ENCODE data around the gene INPP5B. TPM values are rescaled to one million over a fixed set of nuclear protein-coding genes. Genes with fewer than 3 reads are reported as not detected.

INPP5B gene
- total and polyA plus RNA-seq, 9 donors = 9.1 to 14.2 (median 9.7) TPM

GRCh38 chr1:37931361-37932158, 15.3 kb downstream of the INPP5B start:
- Histone ChIP-seq H3K4me3 (ENCODE audit: low read length) (peak overlapping the region; percentile 69), H3K9me3 (replicated peaks; ENCODE audit: control insufficient read depth, low read depth, low read length) (no peaks in the 10 kb centered on the region), H3K27me3 (ENCODE audit: control insufficient read depth, insufficient read depth, low read length) (no peaks in the 10 kb centered on the region), H3K36me3 (ENCODE audit: control insufficient read depth, insufficient read depth, low read length) (peaks cover 17% of the 10 kb centered on the region), H3K27ac (ENCODE audit: low read length) (no peak overlapping the region), H3K4me1 (ENCODE audit: control insufficient read depth, insufficient read depth, low read length) (peaks cover 14% of the 10 kb centered on the region)
- DNase-seq = peak; percentile 98
- under 1% methylated on average over 65 of the region's 68 CpGs for WGBS (ENCODE audit: insufficient coverage)

DNA sequence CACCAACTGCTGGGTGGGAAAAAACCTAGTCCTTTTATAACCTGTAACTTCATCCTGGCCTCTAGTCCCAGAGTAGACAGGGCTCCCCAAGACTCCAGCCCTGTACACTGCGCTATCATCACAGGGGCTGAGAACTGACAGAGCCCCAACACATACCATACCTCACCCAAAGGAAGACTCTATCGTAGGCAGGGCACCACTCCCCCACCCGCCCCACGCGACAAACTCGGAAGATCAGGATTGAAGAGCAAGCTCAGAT, 15.8 kb downstream of the INPP5B start:
- Histone ChIP-seq H3K9me3 (replicated peaks; ENCODE audit: control insufficient read depth, low read depth, low read length) (no peaks in the 10 kb centered on the region), H3K27ac (ENCODE audit: low read length) (no peak overlapping the region), H3K27me3 (ENCODE audit: control insufficient read depth, insufficient read depth, low read length) (no peaks in the 10 kb centered on the region), H3K4me3 (ENCODE audit: low read length) (peak overlapping the region; percentile 68), H3K4me1 (ENCODE audit: control insufficient read depth, insufficient read depth, low read length) (peaks cover 16% of the 10 kb centered on the region), H3K36me3 (ENCODE audit: control insufficient read depth, insufficient read depth, low read length) (peaks cover 14% of the 10 kb centered on the region)
- WGBS (ENCODE audit: insufficient coverage) = 12% methylated on average over 6 of the region's 6 CpGs
- DNase-seq = no peak

DNA sequence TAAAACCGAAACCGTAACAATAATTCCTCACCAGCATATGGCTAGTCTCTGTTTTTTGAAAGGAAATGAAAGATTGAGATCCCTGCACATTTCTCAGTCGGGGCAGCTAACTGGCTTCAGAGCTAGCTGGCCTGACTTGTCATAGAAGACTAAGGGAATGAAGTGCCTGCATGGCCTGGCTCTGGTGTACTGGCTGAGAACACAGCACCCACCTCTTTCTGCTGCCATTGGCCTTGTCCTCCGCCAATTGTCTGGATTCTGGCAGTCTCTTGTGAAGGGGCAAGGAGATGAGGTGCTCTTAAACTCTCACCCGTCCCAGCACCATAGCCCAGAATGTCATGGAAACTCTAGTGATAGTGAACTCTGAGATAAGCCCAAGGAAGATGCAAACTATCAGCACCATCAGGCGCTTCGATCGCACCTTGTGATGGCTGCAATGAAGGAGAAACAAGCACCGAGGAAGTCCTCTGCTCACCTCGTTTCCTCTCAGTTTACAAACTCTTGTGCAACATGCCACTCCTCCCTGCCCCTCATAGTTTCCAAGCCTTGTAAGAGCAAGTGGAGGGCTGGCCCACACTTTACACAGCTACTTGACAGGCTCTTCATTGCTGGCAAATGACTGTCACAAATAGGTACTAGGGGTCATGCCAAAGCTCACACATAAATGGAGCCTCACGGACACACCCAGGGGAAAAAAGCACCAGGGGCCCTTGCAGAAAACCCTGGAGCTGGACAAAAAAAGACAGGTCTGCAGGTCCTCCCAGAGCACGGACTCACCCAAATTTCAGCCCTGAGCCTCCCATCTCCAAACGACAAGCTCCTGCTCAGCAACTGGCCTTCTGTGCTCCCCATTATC, 16.4 kb downstream of the INPP5B start:
- no peak overlapping the region for H3K27ac ChIP-seq (ENCODE audit: low read length)
- WGBS (ENCODE audit: insufficient coverage) = 60% methylated on average over 5 of the region's 13 CpGs
- DNase-seq = no peak
- H3K27me3 ChIP-seq (ENCODE audit: control insufficient read depth, insufficient read depth, low read length) = no peaks in the 10 kb centered on the region
- peak overlapping the region; percentile 68 for H3K4me3 ChIP-seq (ENCODE audit: low read length)
- H3K36me3 ChIP-seq (ENCODE audit: control insufficient read depth, insufficient read depth, low read length) = peaks cover 13% of the 10 kb centered on the region
- peaks cover 16% of the 10 kb centered on the region for H3K4me1 ChIP-seq (ENCODE audit: control insufficient read depth, insufficient read depth, low read length)
- H3K9me3 ChIP-seq (replicated peaks; ENCODE audit: control insufficient read depth, low read depth, low read length) = no peaks in the 10 kb centered on the region

DNA sequence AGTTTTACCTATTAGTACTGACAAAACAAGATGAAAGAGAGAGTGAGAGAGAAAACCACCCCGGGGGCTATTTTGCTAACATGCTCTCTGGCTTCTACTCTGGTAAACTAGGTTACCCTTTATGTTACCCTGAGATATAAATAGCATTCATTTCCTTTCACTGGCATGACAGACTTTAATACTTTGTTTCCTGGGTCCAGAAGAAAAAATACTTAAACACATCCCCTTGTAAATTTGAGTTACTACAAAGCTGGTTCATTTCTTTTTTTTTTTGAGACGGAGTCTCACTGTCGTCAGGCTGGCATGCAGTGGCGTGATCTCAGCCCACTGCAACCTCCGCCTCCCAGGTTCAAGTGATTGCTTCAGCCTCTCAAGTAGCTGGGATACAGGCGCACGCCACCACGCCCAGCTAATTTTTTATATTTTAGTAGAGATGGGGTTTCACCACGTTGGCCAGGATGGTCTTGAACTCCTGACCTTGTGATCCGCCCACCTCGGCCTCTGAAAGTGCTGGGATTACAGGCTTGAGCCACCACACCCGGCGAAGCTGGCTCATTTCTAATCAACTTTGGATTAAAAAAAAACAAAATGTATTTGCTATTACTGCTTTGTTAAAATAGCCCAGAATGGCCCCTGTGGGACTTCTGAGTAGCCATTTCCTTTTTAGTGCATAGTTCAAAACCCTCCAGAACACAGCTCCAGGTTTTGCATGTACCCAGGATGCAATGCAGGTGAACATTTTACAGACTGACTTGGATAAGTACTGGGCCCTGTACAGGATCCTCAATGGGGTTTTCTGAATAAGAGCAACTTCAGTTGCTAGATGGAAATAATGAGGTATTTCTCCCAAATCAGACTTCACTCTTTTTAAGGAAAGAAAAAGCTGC, 20.6 kb downstream of the INPP5B start:
- WGBS (ENCODE audit: insufficient coverage) = 0% methylated on average over 1 of the region's 13 CpGs
- DNase-seq = no peak
- Histone ChIP-seq H3K4me3 (ENCODE audit: low read length) (no peak overlapping the region), H3K27me3 (ENCODE audit: control insufficient read depth, insufficient read depth, low read length) (no peaks in the 10 kb centered on the region), H3K9me3 (replicated peaks; ENCODE audit: control insufficient read depth, low read depth, low read length) (no peaks in the 10 kb centered on the region), H3K36me3 (ENCODE audit: control insufficient read depth, insufficient read depth, low read length) (peaks cover 11% of the 10 kb centered on the region), H3K27ac (ENCODE audit: low read length) (peak overlapping the region; percentile 3), H3K4me1 (ENCODE audit: control insufficient read depth, insufficient read depth, low read length) (peaks cover 12% of the 10 kb centered on the region)

GRCh38 chr1:37925316-37925715, 21.5 kb downstream of the INPP5B start:
- Histone ChIP-seq H3K36me3 (ENCODE audit: control insufficient read depth, insufficient read depth, low read length) (peaks cover 6% of the 10 kb centered on the region), H3K4me3 (ENCODE audit: low read length) (no peak overlapping the region), H3K9me3 (replicated peaks; ENCODE audit: control insufficient read depth, low read depth, low read length) (no peaks in the 10 kb centered on the region), H3K27me3 (ENCODE audit: control insufficient read depth, insufficient read depth, low read length) (no peaks in the 10 kb centered on the region), H3K4me1 (ENCODE audit: control insufficient read depth, insufficient read depth, low read length) (peaks cover 2% of the 10 kb centered on the region), H3K27ac (ENCODE audit: low read length) (peak overlapping the region; percentile 3)
- WGBS (ENCODE audit: insufficient coverage) = no CpG with 5 or more reads among the region's 4 CpGs
- no peak for DNase-seq

DNA sequence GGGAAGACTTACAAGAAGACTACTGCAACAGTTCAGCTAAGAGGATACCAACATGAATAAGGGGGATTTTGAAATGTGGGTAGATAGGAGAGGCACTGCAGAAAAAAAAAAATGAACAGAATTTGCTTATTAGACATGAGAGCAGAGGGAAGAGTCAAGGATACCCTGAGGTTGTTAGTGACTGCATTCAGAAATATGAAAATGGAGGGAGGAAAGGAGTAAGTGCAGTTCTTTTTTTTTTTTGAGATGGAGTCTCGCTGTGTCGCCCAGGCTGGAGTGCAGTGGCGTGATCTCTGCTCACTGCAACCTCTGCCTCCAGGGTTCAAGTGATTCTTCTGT, 23.3 kb downstream of the INPP5B start:
- peaks cover 2% of the 10 kb centered on the region for H3K4me1 ChIP-seq (ENCODE audit: control insufficient read depth, insufficient read depth, low read length)
- no peak for DNase-seq
- no peaks in the 10 kb centered on the region for H3K9me3 ChIP-seq (replicated peaks; ENCODE audit: control insufficient read depth, low read depth, low read length)
- no peak overlapping the region for H3K4me3 ChIP-seq (ENCODE audit: low read length)
- 100% methylated on average over 1 of the region's 3 CpGs for WGBS (ENCODE audit: insufficient coverage)
- H3K36me3 ChIP-seq (ENCODE audit: control insufficient read depth, insufficient read depth, low read length) = peaks cover 11% of the 10 kb centered on the region
- no peaks in the 10 kb centered on the region for H3K27me3 ChIP-seq (ENCODE audit: control insufficient read depth, insufficient read depth, low read length)
- no peak overlapping the region for H3K27ac ChIP-seq (ENCODE audit: low read length)

DNA sequence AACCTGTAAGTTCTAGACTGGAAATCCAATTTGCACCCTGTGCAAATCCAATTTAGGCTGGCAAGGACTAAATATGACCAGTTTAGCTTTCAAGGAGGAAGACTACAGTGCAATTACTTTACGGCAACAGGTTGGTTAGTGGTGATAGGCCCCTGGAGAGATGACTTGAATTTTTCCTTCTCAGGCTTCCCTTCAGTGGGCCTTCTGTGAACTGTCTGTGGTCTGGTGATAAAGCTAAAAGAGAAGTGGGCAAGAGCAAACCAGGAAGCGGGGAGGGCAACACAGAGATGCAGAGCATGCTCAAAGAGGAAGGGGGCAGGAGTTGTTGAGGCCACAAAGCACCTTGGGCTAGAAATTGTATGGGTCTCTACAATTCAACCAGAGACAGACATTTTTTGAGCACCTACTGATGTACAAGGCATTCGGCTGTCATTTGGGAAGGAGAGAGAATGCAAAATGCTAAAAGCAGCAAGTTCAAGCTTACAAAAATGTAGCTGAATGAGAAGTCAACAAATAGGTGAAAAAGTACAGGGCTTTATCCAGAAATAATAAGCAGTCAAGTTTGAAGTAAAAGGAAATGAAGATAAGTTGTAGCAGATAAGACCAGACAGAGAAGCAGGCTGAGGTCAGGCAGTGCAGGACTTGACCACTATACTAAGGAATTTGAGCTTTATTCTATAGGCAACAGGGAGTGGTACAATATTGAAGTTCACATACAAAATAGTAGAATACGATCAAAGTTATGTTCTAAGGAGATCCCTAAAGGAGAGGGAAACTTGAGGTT, 23.9 kb downstream of the INPP5B start:
- 25% methylated on average over 2 of the region's 4 CpGs for WGBS (ENCODE audit: insufficient coverage)
- Histone ChIP-seq H3K36me3 (ENCODE audit: control insufficient read depth, insufficient read depth, low read length) (peaks cover 10% of the 10 kb centered on the region), H3K9me3 (replicated peaks; ENCODE audit: control insufficient read depth, low read depth, low read length) (no peaks in the 10 kb centered on the region), H3K27me3 (ENCODE audit: control insufficient read depth, insufficient read depth, low read length) (no peaks in the 10 kb centered on the region), H3K27ac (ENCODE audit: low read length) (no peak overlapping the region), H3K4me3 (ENCODE audit: low read length) (no peak overlapping the region), H3K4me1 (ENCODE audit: control insufficient read depth, insufficient read depth, low read length) (peaks cover 2% of the 10 kb centered on the region)
- DNase-seq = peak; percentile 51

GRCh38 chr1:37919277-37919676, 27.6 kb downstream of the INPP5B start:
- WGBS (ENCODE audit: insufficient coverage) = 88% methylated on average over 1 of the region's 1 CpG
- Histone ChIP-seq H3K27me3 (ENCODE audit: control insufficient read depth, insufficient read depth, low read length) (no peaks in the 10 kb centered on the region), H3K4me3 (ENCODE audit: low read length) (no peak overlapping the region), H3K36me3 (ENCODE audit: control insufficient read depth, insufficient read depth, low read length) (peaks cover 12% of the 10 kb centered on the region), H3K4me1 (ENCODE audit: control insufficient read depth, insufficient read depth, low read length) (no peaks in the 10 kb centered on the region), H3K27ac (ENCODE audit: low read length) (no peak overlapping the region), H3K9me3 (replicated peaks; ENCODE audit: control insufficient read depth, low read depth, low read length) (no peaks in the 10 kb centered on the region)
- no peak for DNase-seq

GRCh38 chr1:37915476-37916093, 31.3 kb downstream of the INPP5B start:
- peaks cover 12% of the 10 kb centered on the region for H3K36me3 ChIP-seq (ENCODE audit: control insufficient read depth, insufficient read depth, low read length)
- H3K4me3 ChIP-seq (ENCODE audit: low read length) = no peak overlapping the region
- no peaks in the 10 kb centered on the region for H3K27me3 ChIP-seq (ENCODE audit: control insufficient read depth, insufficient read depth, low read length)
- no peak for DNase-seq
- no peak overlapping the region for H3K27ac ChIP-seq (ENCODE audit: low read length)
- WGBS (ENCODE audit: insufficient coverage) = no CpG with 5 or more reads among the region's 2 CpGs
- H3K9me3 ChIP-seq (replicated peaks; ENCODE audit: control insufficient read depth, low read depth, low read length) = no peaks in the 10 kb centered on the region
- no peaks in the 10 kb centered on the region for H3K4me1 ChIP-seq (ENCODE audit: control insufficient read depth, insufficient read depth, low read length)
